Astrocyte (in vitro differentiated cells and primary cell): Measurements from ENCODE around the gene INPP5A.

Experiments
- EZH2 ChIP-seq: IDR thresholded peaks from 2 replicates; pipeline ENCODE4 v1.6.1; 2012; ENCODE audit warnings: mild to moderate bottlenecking, low read length, inconsistent platforms; ENCODE audit not compliant: insufficient read depth
- TF ChIP-seq, protein P1 (sequence below): IDR thresholded peaks from 2 replicates; pipeline ENCODE4 v1.5.1; 2011; ENCODE audit warnings: low read depth, mild to moderate bottlenecking, inconsistent platforms, low read length, moderate library complexity; ENCODE audit not compliant: insufficient read depth

DNA sequence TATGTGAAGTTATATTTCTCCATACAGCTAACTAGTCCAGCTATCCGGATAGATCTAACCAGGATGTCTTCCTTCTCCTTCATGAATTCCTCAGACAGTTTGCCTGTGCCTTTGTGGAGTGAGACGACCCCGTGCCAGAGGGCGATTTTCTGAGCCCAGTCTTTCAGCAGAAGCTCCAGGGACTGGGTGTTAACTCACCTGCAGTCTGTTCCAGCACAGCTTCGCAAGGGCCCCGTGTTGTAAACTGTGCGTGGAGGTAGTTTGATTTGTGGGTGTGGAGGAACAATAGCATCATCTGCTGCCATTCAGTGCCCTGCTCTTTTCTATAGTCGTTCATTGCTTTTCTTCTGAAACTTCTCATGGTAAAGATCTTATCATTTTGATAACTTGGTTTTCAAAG lies 103.8 kb downstream of the INPP5A start:
- TF ChIP-seq, protein P1, sequence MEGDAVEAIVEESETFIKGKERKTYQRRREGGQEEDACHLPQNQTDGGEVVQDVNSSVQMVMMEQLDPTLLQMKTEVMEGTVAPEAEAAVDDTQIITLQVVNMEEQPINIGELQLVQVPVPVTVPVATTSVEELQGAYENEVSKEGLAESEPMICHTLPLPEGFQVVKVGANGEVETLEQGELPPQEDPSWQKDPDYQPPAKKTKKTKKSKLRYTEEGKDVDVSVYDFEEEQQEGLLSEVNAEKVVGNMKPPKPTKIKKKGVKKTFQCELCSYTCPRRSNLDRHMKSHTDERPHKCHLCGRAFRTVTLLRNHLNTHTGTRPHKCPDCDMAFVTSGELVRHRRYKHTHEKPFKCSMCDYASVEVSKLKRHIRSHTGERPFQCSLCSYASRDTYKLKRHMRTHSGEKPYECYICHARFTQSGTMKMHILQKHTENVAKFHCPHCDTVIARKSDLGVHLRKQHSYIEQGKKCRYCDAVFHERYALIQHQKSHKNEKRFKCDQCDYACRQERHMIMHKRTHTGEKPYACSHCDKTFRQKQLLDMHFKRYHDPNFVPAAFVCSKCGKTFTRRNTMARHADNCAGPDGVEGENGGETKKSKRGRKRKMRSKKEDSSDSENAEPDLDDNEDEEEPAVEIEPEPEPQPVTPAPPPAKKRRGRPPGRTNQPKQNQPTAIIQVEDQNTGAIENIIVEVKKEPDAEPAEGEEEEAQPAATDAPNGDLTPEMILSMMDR = no peak
- TF ChIP-seq EZH2 = no peak
